Measurements from ENCODE around the gene PCDH10.

PCDH10 gene, protein sequence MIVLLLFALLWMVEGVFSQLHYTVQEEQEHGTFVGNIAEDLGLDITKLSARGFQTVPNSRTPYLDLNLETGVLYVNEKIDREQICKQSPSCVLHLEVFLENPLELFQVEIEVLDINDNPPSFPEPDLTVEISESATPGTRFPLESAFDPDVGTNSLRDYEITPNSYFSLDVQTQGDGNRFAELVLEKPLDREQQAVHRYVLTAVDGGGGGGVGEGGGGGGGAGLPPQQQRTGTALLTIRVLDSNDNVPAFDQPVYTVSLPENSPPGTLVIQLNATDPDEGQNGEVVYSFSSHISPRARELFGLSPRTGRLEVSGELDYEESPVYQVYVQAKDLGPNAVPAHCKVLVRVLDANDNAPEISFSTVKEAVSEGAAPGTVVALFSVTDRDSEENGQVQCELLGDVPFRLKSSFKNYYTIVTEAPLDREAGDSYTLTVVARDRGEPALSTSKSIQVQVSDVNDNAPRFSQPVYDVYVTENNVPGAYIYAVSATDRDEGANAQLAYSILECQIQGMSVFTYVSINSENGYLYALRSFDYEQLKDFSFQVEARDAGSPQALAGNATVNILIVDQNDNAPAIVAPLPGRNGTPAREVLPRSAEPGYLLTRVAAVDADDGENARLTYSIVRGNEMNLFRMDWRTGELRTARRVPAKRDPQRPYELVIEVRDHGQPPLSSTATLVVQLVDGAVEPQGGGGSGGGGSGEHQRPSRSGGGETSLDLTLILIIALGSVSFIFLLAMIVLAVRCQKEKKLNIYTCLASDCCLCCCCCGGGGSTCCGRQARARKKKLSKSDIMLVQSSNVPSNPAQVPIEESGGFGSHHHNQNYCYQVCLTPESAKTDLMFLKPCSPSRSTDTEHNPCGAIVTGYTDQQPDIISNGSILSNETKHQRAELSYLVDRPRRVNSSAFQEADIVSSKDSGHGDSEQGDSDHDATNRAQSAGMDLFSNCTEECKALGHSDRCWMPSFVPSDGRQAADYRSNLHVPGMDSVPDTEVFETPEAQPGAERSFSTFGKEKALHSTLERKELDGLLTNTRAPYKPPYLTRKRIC

DNA sequence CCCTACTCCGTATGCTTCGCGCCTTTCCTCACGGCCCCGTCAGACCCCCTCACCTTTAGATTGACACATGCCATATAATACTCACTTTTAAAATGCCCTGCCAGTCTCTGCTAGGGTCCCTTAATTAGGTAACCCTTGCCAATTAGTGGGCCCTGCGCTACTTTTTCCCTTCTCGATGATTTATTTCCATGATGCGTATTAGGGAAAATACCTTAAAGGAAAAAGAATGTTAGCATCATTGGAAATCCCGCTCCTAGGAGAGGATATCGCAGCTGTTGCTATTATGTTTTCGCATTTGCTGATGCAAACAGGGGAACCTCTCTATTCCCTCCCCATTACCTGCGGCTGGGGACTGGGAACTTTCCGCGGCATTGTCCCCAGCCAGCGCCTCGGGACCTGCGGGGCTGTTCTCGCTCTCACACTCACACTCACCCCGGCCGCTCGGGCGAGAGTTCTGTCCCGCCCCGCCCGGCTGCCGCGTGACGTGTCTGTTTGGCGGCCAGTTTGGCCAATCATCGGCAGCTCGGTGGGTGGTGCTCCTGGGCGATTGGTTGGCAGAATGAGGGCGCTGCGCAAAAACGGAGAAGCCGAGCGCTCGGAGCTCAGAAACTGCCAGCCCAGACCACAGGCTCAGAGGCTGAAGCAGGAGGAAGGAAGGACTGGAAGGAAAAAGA, at the start of gene PCDH10:
TSS of gene PCDH10 (plus strand) at position 605 of the 674 bp plus-strand sequence. CDS start 847 bp downstream, outside the sequence.
- Mint-ChIP-seq H3K9me3 (no peaks in the 10 kb centered on the region), H3K27me3 (ENCODE audit: low read depth) (peaks cover 92% of the 10 kb centered on the region), H3K4me1 (ENCODE audit: low read depth) (peaks cover 18% of the 10 kb centered on the region), H3K36me3 (ENCODE audit: low read depth) (peaks cover 6% of the 10 kb centered on the region), H3K4me3 (peak within 1 kb of the TSS; percentile 72), H3K27ac (peak within 1 kb of the TSS; percentile 79)

DNA sequence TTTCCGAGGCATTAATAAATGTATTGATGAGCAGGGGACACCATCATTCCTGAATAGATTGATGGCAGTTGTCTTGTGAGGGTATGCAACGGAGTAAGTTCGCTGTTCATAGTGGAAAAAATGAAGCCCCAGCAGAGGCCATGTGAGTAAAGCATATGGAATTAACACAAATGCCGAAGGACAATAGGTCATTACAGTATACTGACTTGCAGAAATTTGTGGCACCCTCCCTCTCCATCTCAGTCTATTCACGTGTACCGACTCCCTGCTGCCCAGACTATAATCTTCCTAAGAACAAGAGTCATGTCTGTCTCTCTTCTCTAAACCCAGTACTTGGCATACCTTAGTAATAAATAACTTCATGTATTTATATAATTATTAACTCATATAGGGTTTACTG, 47.1 kb upstream of the PCDH10 start:
- no peaks in the 10 kb centered on the region for H3K9me3 Mint-ChIP-seq
- H3K4me1 Mint-ChIP-seq (ENCODE audit: low read depth): no peaks in the 10 kb centered on the region
- H3K27me3 Mint-ChIP-seq (ENCODE audit: low read depth): no peaks in the 10 kb centered on the region
- H3K36me3 Mint-ChIP-seq (ENCODE audit: low read depth): no peaks in the 10 kb centered on the region
- H3K27ac Mint-ChIP-seq: no peak overlapping the region
- H3K4me3 Mint-ChIP-seq: no peak overlapping the region

DNA sequence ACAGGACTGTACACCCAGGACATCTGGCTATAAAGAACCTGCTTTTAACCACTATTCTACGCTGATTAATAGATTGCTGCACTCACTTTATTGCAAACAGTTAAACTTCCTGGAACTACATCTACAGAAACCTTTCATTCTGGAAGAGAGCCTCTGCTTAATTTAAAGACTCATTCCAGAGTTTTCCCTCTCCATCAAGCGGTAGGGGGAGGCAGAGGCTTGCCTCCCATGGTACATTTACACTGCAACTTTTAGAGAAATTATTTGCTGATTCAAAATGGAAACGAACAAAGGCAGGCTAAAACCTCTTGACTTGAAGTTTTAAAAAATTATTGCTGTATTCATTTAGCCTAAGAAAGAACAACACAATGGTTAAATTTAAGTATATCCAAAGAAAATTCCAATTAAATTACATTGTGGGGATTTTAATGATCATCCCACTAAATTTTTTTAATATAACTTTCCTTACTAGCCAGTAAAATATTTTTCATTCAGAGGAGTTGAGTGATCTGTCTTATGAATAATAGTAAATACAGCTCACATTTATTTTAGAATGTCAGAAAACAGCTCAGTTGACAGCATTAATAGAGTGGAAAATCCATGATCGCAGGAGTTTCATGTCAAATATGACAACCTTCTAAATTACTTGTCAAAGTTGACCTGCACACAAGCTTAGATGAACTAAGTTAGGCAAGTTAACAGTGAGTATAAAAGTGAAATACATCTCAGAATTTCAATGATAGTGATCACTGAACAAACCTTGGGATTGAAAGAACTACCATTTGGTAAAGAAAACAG, 46.3 kb upstream of the PCDH10 start:
- Mint-ChIP-seq H3K27me3 (ENCODE audit: low read depth) (no peaks in the 10 kb centered on the region), H3K9me3 (no peaks in the 10 kb centered on the region), H3K4me1 (ENCODE audit: low read depth) (no peaks in the 10 kb centered on the region), H3K4me3 (no peak overlapping the region), H3K27ac (no peak overlapping the region), H3K36me3 (ENCODE audit: low read depth) (no peaks in the 10 kb centered on the region)

DNA sequence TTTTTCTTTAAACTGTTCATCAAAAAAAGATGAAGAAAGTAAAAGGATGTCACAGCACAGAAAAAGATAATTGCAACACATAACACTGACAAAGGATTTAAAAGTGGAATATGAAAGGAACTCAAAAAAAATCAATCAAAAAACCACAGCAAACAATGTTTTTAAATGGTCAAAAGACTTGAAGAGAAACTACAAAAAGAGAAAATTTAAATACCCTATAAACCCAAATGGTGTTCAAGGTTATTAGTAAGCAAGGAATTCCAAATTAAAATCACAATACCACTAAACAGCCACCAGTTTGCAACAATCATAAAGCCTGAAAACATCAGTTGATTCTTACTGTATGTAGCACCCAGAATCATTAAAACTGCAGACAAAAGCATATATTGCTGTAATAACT, 36.5 kb upstream of the PCDH10 start:
- Mint-ChIP-seq H3K36me3 (ENCODE audit: low read depth) (no peaks in the 10 kb centered on the region), H3K4me1 (ENCODE audit: low read depth) (no peaks in the 10 kb centered on the region), H3K27ac (no peak overlapping the region), H3K4me3 (no peak overlapping the region), H3K27me3 (ENCODE audit: low read depth) (no peaks in the 10 kb centered on the region), H3K9me3 (no peaks in the 10 kb centered on the region)

DNA sequence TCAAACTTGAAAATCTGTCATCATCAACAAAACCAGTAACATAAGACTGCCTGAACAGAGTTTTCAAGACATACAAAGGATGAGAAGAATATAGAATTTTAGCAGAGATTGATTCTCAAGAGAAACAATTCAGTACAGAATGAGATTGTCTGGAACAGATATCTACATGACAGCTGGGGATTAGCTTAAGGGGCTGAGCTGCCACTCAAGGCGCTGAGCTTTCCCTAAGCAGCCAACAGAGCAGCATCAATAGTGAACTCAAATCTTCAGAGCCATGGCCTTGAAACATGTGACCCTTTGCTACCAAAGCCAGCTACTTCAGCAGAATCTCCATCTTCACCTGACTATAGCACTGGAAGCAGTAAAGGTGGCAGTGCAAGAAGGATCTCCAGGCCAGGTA, 24.3 kb upstream of the PCDH10 start:
- H3K27me3 Mint-ChIP-seq (ENCODE audit: low read depth): no peaks in the 10 kb centered on the region
- H3K4me3 Mint-ChIP-seq: no peak overlapping the region
- H3K27ac Mint-ChIP-seq: no peak overlapping the region
- H3K9me3 Mint-ChIP-seq: no peaks in the 10 kb centered on the region
- no peaks in the 10 kb centered on the region for H3K4me1 Mint-ChIP-seq (ENCODE audit: low read depth)
- H3K36me3 Mint-ChIP-seq (ENCODE audit: low read depth): no peaks in the 10 kb centered on the region

DNA sequence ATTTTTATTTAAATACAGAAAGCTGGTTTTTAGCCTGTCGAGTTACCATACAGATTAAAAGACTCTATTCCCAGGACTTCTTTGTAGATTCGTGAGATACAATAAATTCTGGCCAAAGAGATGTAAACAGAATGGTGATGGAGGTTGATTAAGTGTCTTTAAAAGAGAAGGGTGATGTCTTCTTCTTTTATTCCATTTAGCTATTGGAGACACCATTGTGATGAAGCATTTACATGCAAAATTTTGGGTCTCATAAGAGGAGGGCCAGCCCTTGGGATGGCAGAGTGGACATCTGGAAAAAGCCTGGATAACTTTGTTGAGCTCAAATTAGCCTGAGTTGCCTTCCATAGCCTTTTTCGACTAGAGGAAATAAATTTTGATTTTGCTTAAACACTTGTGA, 21.6 kb upstream of the PCDH10 start:
- Mint-ChIP-seq H3K9me3 (no peaks in the 10 kb centered on the region), H3K27ac (no peak overlapping the region), H3K27me3 (ENCODE audit: low read depth) (no peaks in the 10 kb centered on the region), H3K4me1 (ENCODE audit: low read depth) (no peaks in the 10 kb centered on the region), H3K4me3 (no peak overlapping the region), H3K36me3 (ENCODE audit: low read depth) (no peaks in the 10 kb centered on the region)

DNA sequence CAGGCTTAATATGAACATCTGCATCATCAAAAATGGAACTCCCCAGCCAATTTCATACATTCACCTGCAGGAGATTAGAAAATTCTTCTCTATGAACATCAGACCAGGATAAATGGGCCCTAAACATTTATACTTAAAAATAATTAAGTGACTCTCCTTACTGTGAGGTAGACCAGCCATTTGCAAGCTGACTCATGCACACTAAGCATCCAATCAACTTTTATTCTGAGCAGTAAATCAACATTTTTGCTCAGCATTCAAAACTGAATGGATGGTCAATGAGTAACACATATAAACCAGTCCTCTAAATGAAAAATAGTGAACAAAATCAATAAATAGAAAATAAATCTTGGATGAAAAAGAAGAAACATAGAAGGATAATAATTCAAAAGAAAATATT, 19.9 kb upstream of the PCDH10 start:
- Mint-ChIP-seq H3K9me3 (no peaks in the 10 kb centered on the region), H3K4me1 (ENCODE audit: low read depth) (no peaks in the 10 kb centered on the region), H3K27me3 (ENCODE audit: low read depth) (no peaks in the 10 kb centered on the region), H3K36me3 (ENCODE audit: low read depth) (no peaks in the 10 kb centered on the region), H3K27ac (no peak overlapping the region), H3K4me3 (no peak overlapping the region)

DNA sequence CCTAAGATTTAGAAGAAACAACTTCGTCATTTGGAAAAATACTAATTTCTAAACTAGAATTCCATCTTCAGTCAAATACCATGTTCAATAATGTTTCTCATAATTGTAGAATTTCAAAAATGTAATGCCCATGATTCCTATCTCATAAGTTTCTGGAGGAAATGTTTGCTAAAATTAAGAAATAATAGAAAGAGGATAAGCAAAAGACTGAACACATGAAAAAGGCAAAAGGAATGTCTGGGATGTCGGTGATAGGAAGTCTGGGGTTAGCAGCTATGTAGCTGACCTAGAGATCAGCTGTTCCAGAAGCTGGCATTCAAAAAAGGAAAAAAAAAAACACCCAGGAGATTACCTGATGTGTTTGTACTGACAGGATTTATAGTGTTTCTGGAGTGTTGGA, 18.9 kb upstream of the PCDH10 start:
- no peak overlapping the region for H3K4me3 Mint-ChIP-seq

DNA sequence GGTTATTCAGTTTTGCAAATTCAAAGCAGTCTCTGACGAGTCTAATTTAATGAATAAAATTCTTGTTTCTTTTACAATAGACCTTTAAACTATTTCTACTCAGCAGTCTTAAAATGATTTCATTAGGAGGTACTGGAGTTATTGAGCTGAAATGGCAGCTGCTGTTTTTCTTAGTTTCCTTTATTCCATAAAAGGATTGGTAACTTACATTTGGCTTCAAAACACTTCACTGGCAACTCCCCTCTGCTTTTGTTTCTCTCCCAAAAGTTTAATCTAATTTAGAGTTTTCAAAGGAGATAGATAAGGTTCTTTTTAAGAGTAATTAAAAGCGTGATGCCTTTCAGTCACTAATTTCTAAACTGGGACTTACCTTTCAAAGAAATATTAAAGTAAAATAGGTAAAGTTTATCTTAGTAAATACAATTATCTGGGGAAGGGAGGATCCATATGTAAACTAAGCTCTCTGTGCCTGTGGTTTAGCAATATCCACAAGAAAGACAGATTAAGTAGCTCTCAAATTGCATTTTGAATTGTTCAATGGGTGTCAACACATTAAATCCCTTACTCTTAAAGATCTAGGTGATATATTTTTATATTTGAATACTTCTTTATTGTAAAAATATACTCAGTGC, 17.1 kb upstream of the PCDH10 start:
- no peaks in the 10 kb centered on the region for H3K4me1 Mint-ChIP-seq (ENCODE audit: low read depth)

More for the DNA sequence above, 18.9 kb upstream of the PCDH10 start:
- Mint-ChIP-seq H3K9me3 (no peaks in the 10 kb centered on the region), H3K4me1 (ENCODE audit: low read depth) (no peaks in the 10 kb centered on the region), H3K27me3 (ENCODE audit: low read depth) (no peaks in the 10 kb centered on the region), H3K27ac (no peak overlapping the region), H3K36me3 (ENCODE audit: low read depth) (no peaks in the 10 kb centered on the region)

DNA sequence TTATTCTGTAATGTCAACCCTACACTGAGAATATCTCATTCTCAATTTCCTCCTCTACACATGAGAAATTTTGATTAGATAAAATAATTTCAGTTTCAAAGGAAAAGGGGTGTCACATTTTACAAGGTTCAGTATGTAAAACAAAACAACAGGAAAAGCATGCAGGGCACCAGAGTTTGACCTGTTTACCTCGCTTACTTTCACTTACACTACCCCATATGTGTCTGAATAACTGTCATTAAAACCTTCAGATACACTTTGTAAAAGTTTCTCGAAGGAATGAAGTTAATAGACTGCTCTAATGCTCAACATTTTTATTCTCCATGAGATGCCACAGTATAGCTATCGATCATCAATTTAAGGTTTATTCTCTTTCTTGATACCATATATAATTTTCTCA, 12.3 kb upstream of the PCDH10 start:
- no peaks in the 10 kb centered on the region for H3K27me3 Mint-ChIP-seq (ENCODE audit: low read depth)
- H3K9me3 Mint-ChIP-seq: no peaks in the 10 kb centered on the region
- no peaks in the 10 kb centered on the region for H3K36me3 Mint-ChIP-seq (ENCODE audit: low read depth)
- no peak overlapping the region for H3K27ac Mint-ChIP-seq
- H3K4me1 Mint-ChIP-seq (ENCODE audit: low read depth): no peaks in the 10 kb centered on the region
- H3K4me3 Mint-ChIP-seq: no peak overlapping the region

More for the DNA sequence above, 17.1 kb upstream of the PCDH10 start:
- Mint-ChIP-seq H3K4me3 (no peak overlapping the region), H3K36me3 (ENCODE audit: low read depth) (no peaks in the 10 kb centered on the region), H3K9me3 (no peaks in the 10 kb centered on the region), H3K27me3 (ENCODE audit: low read depth) (no peaks in the 10 kb centered on the region), H3K27ac (no peak overlapping the region)

DNA sequence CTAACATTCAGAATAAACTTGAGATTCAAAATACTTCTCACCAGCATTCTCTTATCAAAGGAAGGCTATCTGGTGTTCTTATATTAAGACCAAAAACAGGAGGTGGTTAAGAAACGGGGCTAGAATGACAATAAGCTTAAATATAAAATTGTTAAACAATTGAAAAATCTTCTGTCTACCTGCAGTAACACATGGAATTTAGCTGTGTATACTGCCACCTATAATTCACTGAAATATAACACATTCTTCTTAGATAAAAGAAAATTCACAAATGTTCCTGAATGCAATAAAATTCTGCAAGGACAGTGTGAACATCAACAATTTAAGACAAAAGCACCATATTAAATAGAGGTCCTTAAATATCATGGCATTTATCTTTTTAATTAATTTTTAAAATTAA, 11.5 kb upstream of the PCDH10 start:
- H3K9me3 Mint-ChIP-seq: no peaks in the 10 kb centered on the region
- H3K27me3 Mint-ChIP-seq (ENCODE audit: low read depth): no peaks in the 10 kb centered on the region
- H3K4me1 Mint-ChIP-seq (ENCODE audit: low read depth): no peaks in the 10 kb centered on the region
- H3K4me3 Mint-ChIP-seq: no peak overlapping the region
- no peak overlapping the region for H3K27ac Mint-ChIP-seq
- H3K36me3 Mint-ChIP-seq (ENCODE audit: low read depth): no peaks in the 10 kb centered on the region

DNA sequence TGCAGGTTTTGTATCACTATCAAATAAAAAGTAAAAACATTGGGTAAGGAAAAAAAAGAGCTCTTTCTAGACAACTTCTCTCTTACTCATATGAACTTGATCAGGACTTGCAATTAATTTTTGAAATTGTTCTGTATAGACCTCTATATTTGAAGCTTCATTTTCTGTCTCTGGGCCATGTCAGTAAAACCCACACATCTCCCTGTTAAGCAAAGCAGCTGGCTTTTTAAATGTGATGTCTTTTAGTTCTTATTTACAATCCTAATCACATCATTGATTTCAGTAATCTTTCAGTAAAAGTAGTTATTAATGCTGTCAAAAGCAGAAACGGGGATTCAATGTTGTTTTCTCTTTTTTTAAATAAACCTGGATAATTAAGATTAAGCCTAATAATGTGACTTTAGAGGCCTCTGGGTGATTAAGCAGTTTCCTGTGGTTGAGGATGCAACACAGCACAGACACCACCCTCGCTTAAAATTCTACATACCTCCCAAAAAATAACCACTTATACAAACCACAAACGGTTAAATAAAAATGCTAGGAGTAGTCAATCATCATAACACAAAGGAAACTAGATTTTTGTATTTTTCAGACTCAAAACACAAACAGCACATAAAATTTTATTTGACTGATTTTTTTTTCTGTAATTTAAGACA, 5.2 kb upstream of the PCDH10 start:
- H3K36me3 Mint-ChIP-seq (ENCODE audit: low read depth): no peaks in the 10 kb centered on the region
- H3K27me3 Mint-ChIP-seq (ENCODE audit: low read depth): peaks cover 48% of the 10 kb centered on the region

DNA sequence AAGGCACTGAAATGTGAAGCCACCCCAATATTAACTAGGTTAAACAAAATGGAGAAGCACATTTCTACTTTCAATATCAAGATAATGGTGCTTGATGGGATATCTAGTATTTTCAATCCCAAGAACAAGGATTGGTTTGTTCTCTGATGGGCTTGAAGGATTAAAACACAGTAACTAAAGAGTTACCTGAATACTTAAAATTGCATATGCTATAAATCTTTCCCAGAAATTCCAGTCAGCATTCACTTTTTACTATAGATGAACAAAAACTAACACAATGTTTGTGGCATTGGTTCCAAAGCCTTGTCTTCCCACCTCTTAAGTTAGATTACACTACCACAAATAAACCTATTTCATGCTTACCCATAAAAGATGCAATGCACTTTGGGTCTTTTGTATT, 3.9 kb upstream of the PCDH10 start:
- Mint-ChIP-seq H3K27me3 (ENCODE audit: low read depth) (peaks cover 62% of the 10 kb centered on the region), H3K36me3 (ENCODE audit: low read depth) (peaks cover 2% of the 10 kb centered on the region), H3K9me3 (no peaks in the 10 kb centered on the region)

More for the DNA sequence above, 5.2 kb upstream of the PCDH10 start:
- H3K9me3 Mint-ChIP-seq: no peaks in the 10 kb centered on the region
- H3K4me1 Mint-ChIP-seq (ENCODE audit: low read depth): peaks cover 7% of the 10 kb centered on the region
- H3K4me3 Mint-ChIP-seq: no peak overlapping the region
- no peak overlapping the region for H3K27ac Mint-ChIP-seq

More for the DNA sequence above, 3.9 kb upstream of the PCDH10 start:
- Mint-ChIP-seq H3K4me1 (ENCODE audit: low read depth) (peaks cover 14% of the 10 kb centered on the region), H3K27ac (no peak overlapping the region), H3K4me3 (no peak overlapping the region)

All from T-helper 1 cell treated with Interleukin-12 subunit alpha and Interleukin-12 subunit beta and Interleukin-4 antibody, amounts not matched to agents 30 μg/mL and 1 μg/mL, for 36 hours (primary cell).